Muscle layer of colon (tissue), 2 donors: ENCODE results near the gene SPPL3.

Source experiments
- H3K27ac ChIP-seq: one replicate; pipeline ENCODE4 v1.7.0; 2013; ENCODE audit warnings: low read depth, mild to moderate bottlenecking, low read length, moderate library complexity
- H3K27me3 ChIP-seq, 2 donors: one replicate each; pipeline ENCODE4 v1.7.0; 2013; ENCODE audit warnings: low read length in 2 of 2, mild to moderate bottlenecking in 2 of 2; ENCODE audit not compliant: insufficient read depth in 2 of 2, control insufficient read depth in 1 of 2
- H3K36me3 ChIP-seq: one replicate; pipeline ENCODE4 v1.7.0; 2013; ENCODE audit warnings: mild to moderate bottlenecking, low read length; ENCODE audit not compliant: insufficient read depth
- H3K4me1 ChIP-seq: one replicate; pipeline ENCODE4 v1.7.0; 2013; ENCODE audit warnings: mild to moderate bottlenecking, low read length; ENCODE audit not compliant: insufficient read depth
- H3K4me3 ChIP-seq, 2 donors: one replicate each; pipeline ENCODE4 v1.7.0; 2013; ENCODE audit warnings: low read length in 2 of 2, low read depth in 1 of 2, mild to moderate bottlenecking in 1 of 2, moderate library complexity in 1 of 2
- H3K9ac ChIP-seq: one replicate; pipeline ENCODE4 v1.7.0; 2013; ENCODE audit warnings: low read length
- H3K9me3 ChIP-seq: one replicate; pipeline ENCODE4 v1.7.0; 2013; ENCODE audit warnings: mild to moderate bottlenecking, low read length
- donor health status: abdominal sarcoma.
- donor health status: Adenocarcinoma of cecum.

Gene SPPL3

GRCh38 chr12:120936197-120936596 is 32.0 kb upstream of the SPPL3 start:
- Histone ChIP-seq H3K9me3 (no peaks in the 10 kb centered on the region), H3K9ac (no peak overlapping the region), H3K27ac (no peak overlapping the region), H3K36me3 (no peaks in the 10 kb centered on the region), H3K27me3 (no peaks in the 10 kb centered on the region), H3K4me3 (no peak overlapping the region), H3K4me1 (no peaks in the 10 kb centered on the region)

- Histone ChIP-seq H3K36me3 (no peaks in the 10 kb centered on the region), H3K27ac (no peak overlapping the region), H3K27me3 (no peaks in the 10 kb centered on the region), H3K9me3 (no peaks in the 10 kb centered on the region), H3K4me3 (no peak overlapping the region), H3K9ac (no peak overlapping the region), H3K4me1 (no peaks in the 10 kb centered on the region)
These were observed 29.6 kb upstream of the SPPL3 start for GRCh38 chr12:120933786-120934185.

- Histone ChIP-seq H3K27me3 (no peaks in the 10 kb centered on the region), H3K4me3 (no peak overlapping the region), H3K9me3 (no peaks in the 10 kb centered on the region), H3K36me3 (no peaks in the 10 kb centered on the region), H3K27ac (no peak overlapping the region), H3K4me1 (no peaks in the 10 kb centered on the region), H3K9ac (no peak overlapping the region)
These were observed 28.9 kb upstream of the SPPL3 start for GRCh38 chr12:120932956-120933526.

- H3K36me3 ChIP-seq: no peaks in the 10 kb centered on the region
- H3K9ac ChIP-seq: no peak overlapping the region
- no peak overlapping the region for H3K4me3 ChIP-seq
- no peaks in the 10 kb centered on the region for H3K4me1 ChIP-seq
- H3K9me3 ChIP-seq: no peaks in the 10 kb centered on the region
- no peak overlapping the region for H3K27ac ChIP-seq
- no peaks in the 10 kb centered on the region for H3K27me3 ChIP-seq
These were observed 27.9 kb upstream of the SPPL3 start for GRCh38 chr12:120932058-120932457.

- no peaks in the 10 kb centered on the region for H3K36me3 ChIP-seq
- no peak overlapping the region for H3K9ac ChIP-seq
- no peak overlapping the region for H3K4me3 ChIP-seq
- no peaks in the 10 kb centered on the region for H3K9me3 ChIP-seq
- no peaks in the 10 kb centered on the region for H3K27me3 ChIP-seq
- H3K27ac ChIP-seq: no peak overlapping the region
- H3K4me1 ChIP-seq: no peaks in the 10 kb centered on the region
These were observed 25.9 kb upstream of the SPPL3 start for GRCh38 chr12:120930032-120930431.

GRCh38 chr12:120928864-120929652 is 24.9 kb upstream of the SPPL3 start:
- H3K27me3 ChIP-seq: no peaks in the 10 kb centered on the region
- H3K36me3 ChIP-seq: no peaks in the 10 kb centered on the region
- no peak overlapping the region for H3K4me3 ChIP-seq
- H3K27ac ChIP-seq: no peak overlapping the region
- no peaks in the 10 kb centered on the region for H3K4me1 ChIP-seq
- H3K9me3 ChIP-seq: no peaks in the 10 kb centered on the region
- no peak overlapping the region for H3K9ac ChIP-seq

- Histone ChIP-seq H3K27ac (no peak overlapping the region), H3K36me3 (no peaks in the 10 kb centered on the region), H3K4me3 (no peak overlapping the region)
These were observed 21.8 kb upstream of the SPPL3 start for GRCh38 chr12:120925740-120926563.

GRCh38 chr12:120922279-120922678 is 18.1 kb upstream of the SPPL3 start:
- Histone ChIP-seq H3K9ac (no peak overlapping the region), H3K27ac (no peak overlapping the region), H3K4me3 (no peak overlapping the region), H3K36me3 (no peaks in the 10 kb centered on the region), H3K9me3 (no peaks in the 10 kb centered on the region), H3K4me1 (no peaks in the 10 kb centered on the region), H3K27me3 (no peaks in the 10 kb centered on the region)

More at GRCh38 chr12:120925740-120926563, 21.8 kb upstream of the SPPL3 start:
- Histone ChIP-seq H3K9ac (no peak overlapping the region), H3K27me3 (no peaks in the 10 kb centered on the region), H3K4me1 (no peaks in the 10 kb centered on the region), H3K9me3 (no peaks in the 10 kb centered on the region)

- Histone ChIP-seq H3K27me3 (no peaks in the 10 kb centered on the region), H3K9ac (no peak overlapping the region)
These were observed 17.5 kb upstream of the SPPL3 start for GRCh38 chr12:120921637-120922036.

GRCh38 chr12:120920178-120920577 is 16.0 kb upstream of the SPPL3 start:
- H3K9ac ChIP-seq: no peak overlapping the region
- H3K36me3 ChIP-seq: no peaks in the 10 kb centered on the region
- H3K4me3 ChIP-seq: no peak overlapping the region
- no peaks in the 10 kb centered on the region for H3K9me3 ChIP-seq
- H3K4me1 ChIP-seq: no peaks in the 10 kb centered on the region
- H3K27ac ChIP-seq: no peak overlapping the region
- no peaks in the 10 kb centered on the region for H3K27me3 ChIP-seq

More at GRCh38 chr12:120921637-120922036, 17.5 kb upstream of the SPPL3 start:
- H3K4me1 ChIP-seq: no peaks in the 10 kb centered on the region
- no peak overlapping the region for H3K4me3 ChIP-seq
- no peak overlapping the region for H3K27ac ChIP-seq
- H3K9me3 ChIP-seq: no peaks in the 10 kb centered on the region
- no peaks in the 10 kb centered on the region for H3K36me3 ChIP-seq

- Histone ChIP-seq H3K4me3 (no peak overlapping the region), H3K9me3 (no peaks in the 10 kb centered on the region), H3K27me3 (no peaks in the 10 kb centered on the region), H3K36me3 (no peaks in the 10 kb centered on the region), H3K4me1 (no peaks in the 10 kb centered on the region), H3K9ac (no peak overlapping the region), H3K27ac (no peak overlapping the region)
These were observed 13.6 kb upstream of the SPPL3 start for GRCh38 chr12:120917748-120918147.
